ENCODE data around the gene LSS. TPM values are rescaled to one million over a fixed set of nuclear protein-coding genes. Genes with fewer than 3 reads are reported as not detected.

The LSS gene
- total RNA-seq, 1 experiment from 2014 or later: 45.7 TPM

DNA sequence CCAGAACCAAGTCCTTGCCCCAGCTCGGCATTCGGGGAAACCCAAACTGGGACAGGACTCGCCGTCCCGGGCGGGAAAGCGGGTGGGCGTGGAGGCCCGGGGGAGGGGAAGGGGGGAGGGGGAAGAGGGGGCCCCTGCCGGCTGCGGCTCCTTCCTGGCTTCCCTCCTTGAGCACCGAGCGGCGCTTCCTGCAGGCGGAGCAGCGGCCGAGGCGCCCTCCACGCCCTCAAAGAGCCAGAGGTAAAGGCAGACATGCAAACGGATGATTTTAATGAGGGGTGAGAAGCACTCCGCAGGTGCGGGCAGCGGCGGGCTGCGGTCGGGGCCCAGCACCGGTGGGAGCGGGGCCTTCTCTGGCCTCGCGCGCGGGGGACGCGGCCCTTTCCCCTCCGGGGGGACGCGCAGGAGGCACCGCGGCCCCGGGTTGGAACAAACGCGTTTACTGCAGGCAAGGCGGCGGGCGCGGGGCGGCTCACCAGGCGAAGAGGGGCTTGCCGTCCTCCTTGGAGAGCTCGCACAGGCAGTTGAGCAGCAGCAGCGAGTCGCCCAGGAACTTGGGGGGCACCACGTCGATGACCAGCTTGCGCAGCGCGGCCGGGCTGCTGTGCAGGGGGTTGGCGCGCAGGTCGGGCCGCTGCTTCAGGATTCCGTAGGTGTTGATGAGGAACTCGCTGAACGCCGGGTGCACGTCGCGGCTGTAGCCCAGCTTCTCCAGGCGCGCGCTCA, 67.5 kb downstream of the LSS start:
- intact Hi-C loops (cut with micrococcal nuclease): no loop called here
- no peaks in the 10 kb centered on the region for H3K4me1 ChIP-seq (ENCODE audit: insufficient read depth, low read length)
- H2AFZ ChIP-seq (ENCODE audit: low read length): no peak overlapping the region
- no peaks in the 10 kb centered on the region for H3K9me3 ChIP-seq (ENCODE audit: low read length)
- H3F3A ChIP-seq (ENCODE audit: low read length, unreplicated experiment): no peaks in the 10 kb centered on the region
- no peak overlapping the region for H3K27ac ChIP-seq (ENCODE audit: low read length)
- H3K36me3 ChIP-seq (ENCODE audit: low read depth, low read length): no peaks in the 10 kb centered on the region
- H3K79me2 ChIP-seq (ENCODE audit: low read length): no peaks in the 10 kb centered on the region
- DNase-seq (no peak), ATAC-seq (no peak)
- CTCF ChIA-PET: no interaction called here
- no peak overlapping the region for H3K9ac ChIP-seq (ENCODE audit: low read length)
- H3K4me3 ChIP-seq (ENCODE audit: low read length): no peak overlapping the region
- H3K9me2 ChIP-seq (replicated peaks; ENCODE audit: low read length): no peaks in the 10 kb centered on the region
- no peaks in the 10 kb centered on the region for H4K20me1 ChIP-seq (ENCODE audit: low read length)
- no TSS peak for BruUV-seq (replicated peaks)
- TF ChIP-seq EZH2phosphoT487 (IDR thresholded peaks at IDR 0.05; ENCODE audit: borderline replicate concordance, low read length): no peak
- TF ChIP-seq, protein P1, sequence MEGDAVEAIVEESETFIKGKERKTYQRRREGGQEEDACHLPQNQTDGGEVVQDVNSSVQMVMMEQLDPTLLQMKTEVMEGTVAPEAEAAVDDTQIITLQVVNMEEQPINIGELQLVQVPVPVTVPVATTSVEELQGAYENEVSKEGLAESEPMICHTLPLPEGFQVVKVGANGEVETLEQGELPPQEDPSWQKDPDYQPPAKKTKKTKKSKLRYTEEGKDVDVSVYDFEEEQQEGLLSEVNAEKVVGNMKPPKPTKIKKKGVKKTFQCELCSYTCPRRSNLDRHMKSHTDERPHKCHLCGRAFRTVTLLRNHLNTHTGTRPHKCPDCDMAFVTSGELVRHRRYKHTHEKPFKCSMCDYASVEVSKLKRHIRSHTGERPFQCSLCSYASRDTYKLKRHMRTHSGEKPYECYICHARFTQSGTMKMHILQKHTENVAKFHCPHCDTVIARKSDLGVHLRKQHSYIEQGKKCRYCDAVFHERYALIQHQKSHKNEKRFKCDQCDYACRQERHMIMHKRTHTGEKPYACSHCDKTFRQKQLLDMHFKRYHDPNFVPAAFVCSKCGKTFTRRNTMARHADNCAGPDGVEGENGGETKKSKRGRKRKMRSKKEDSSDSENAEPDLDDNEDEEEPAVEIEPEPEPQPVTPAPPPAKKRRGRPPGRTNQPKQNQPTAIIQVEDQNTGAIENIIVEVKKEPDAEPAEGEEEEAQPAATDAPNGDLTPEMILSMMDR (conservative IDR thresholded peaks at IDR 0.05; ENCODE audit: low read depth, low read length): no peak
- TF ChIP-seq EZH2 (IDR thresholded peaks at IDR 0.05; ENCODE audit: low read length, unreplicated experiment): no peak
- POLR2A ChIA-PET (ENCODE audit: unreplicated experiment): no interaction called here
- H3K4me2 ChIP-seq (ENCODE audit: low read length): no peak overlapping the region
- H3K27me3 ChIP-seq (ENCODE audit: low read length): no peaks in the 10 kb centered on the region

DNA sequence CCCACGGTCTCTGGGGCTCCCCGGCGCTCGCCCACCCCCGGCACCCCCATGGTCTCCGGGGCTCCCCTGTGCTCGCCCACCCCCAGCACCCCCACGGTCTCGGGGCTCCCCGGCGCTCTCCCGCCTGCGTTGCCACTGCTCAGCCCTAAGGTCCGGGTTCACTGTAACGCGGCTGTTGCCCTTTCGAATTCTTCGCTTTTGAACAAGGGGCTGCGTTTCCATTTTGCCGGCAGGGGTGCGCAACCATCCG, 68.0 kb downstream of the LSS start:
- TF ChIP-seq, protein P1 (conservative IDR thresholded peaks at IDR 0.05; ENCODE audit: low read depth, low read length): no peak
- TF ChIP-seq EZH2phosphoT487 (IDR thresholded peaks at IDR 0.05; ENCODE audit: borderline replicate concordance, low read length): no peak
- TF ChIP-seq EZH2 (IDR thresholded peaks at IDR 0.05; ENCODE audit: low read length, unreplicated experiment): no peak
- DNase-seq (no peak), ATAC-seq (no peak)
- no peaks in the 10 kb centered on the region for H3K27me3 ChIP-seq (ENCODE audit: low read length)
- POLR2A ChIA-PET (ENCODE audit: unreplicated experiment): no interaction called here
- no TSS peak for BruUV-seq (replicated peaks)
- H3K27ac ChIP-seq (ENCODE audit: low read length): no peak overlapping the region
- no peaks in the 10 kb centered on the region for H3K9me2 ChIP-seq (replicated peaks; ENCODE audit: low read length)
- H3K4me2 ChIP-seq (ENCODE audit: low read length): no peak overlapping the region
- no peaks in the 10 kb centered on the region for H4K20me1 ChIP-seq (ENCODE audit: low read length)
- no peak overlapping the region for H3K4me3 ChIP-seq (ENCODE audit: low read length)
- CTCF ChIA-PET: no interaction called here
- H3K9ac ChIP-seq (ENCODE audit: low read length): no peak overlapping the region
- no peaks in the 10 kb centered on the region for H3K36me3 ChIP-seq (ENCODE audit: low read depth, low read length)
- H3K79me2 ChIP-seq (ENCODE audit: low read length): no peaks in the 10 kb centered on the region
- intact Hi-C loops (cut with micrococcal nuclease): no loop called here
- H3F3A ChIP-seq (ENCODE audit: low read length, unreplicated experiment): no peaks in the 10 kb centered on the region
- no peaks in the 10 kb centered on the region for H3K9me3 ChIP-seq (ENCODE audit: low read length)
- no peaks in the 10 kb centered on the region for H3K4me1 ChIP-seq (ENCODE audit: insufficient read depth, low read length)
- no peak overlapping the region for H2AFZ ChIP-seq (ENCODE audit: low read length)

DNA sequence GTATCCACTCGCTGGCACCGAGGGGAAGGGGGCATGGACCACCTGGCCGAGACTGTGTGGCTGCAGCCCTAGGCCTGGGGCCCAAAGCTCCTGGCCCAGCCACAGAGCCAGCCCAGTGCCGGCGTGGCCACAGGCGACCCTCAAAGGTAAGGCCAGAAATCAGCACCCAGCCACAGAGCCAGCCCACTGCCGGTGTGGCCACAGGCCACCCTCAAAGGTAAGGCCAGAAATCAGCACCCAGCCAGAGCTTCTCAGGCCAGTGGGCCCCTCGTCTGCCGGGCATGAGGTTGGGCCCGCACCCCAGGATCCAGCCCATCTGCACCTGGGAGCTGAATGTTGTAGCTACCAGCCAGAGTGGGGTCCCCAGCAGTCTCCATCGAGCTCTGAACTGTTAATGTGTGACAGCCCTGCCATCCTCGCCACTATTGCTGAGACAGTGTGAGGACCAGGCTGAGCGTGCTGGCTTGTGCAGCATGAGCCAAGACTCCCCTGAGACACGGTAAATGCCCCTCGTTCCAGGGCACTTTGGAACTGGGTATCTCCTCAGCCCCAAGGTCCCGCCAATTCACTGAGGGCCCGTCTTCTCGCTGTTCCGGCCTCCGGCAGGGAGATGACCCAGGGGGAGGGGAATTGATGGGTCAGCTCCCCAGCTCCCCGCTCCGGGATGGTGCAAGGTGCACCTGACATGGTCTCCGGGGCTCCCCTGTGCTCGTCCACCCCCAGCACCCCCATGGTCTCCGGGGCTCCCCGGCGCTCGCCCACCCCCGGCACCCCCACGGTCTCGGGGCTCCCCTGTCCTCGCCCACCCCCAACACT, 68.5 kb downstream of the LSS start:
- no peak for ATAC-seq
- no TSS peak for BruUV-seq (replicated peaks)
- DNase-seq: no peak
- Histone ChIP-seq H3F3A (ENCODE audit: low read length, unreplicated experiment) (no peaks in the 10 kb centered on the region), H3K4me1 (ENCODE audit: insufficient read depth, low read length) (no peaks in the 10 kb centered on the region), H3K36me3 (ENCODE audit: low read depth, low read length) (no peaks in the 10 kb centered on the region), H3K9me3 (ENCODE audit: low read length) (no peaks in the 10 kb centered on the region), H2AFZ (ENCODE audit: low read length) (no peak overlapping the region), H3K4me2 (ENCODE audit: low read length) (no peak overlapping the region), H3K4me3 (ENCODE audit: low read length) (no peak overlapping the region), H4K20me1 (ENCODE audit: low read length) (no peaks in the 10 kb centered on the region), H3K27me3 (ENCODE audit: low read length) (no peaks in the 10 kb centered on the region), H3K27ac (ENCODE audit: low read length) (no peak overlapping the region), H3K9ac (ENCODE audit: low read length) (no peak overlapping the region), H3K79me2 (ENCODE audit: low read length) (no peaks in the 10 kb centered on the region), H3K9me2 (replicated peaks; ENCODE audit: low read length) (no peaks in the 10 kb centered on the region)
- TF ChIP-seq EZH2phosphoT487 (IDR thresholded peaks at IDR 0.05; ENCODE audit: borderline replicate concordance, low read length) (no peak), EZH2 (IDR thresholded peaks at IDR 0.05; ENCODE audit: low read length, unreplicated experiment) (no peak)
- TF ChIP-seq, protein P1 (conservative IDR thresholded peaks at IDR 0.05; ENCODE audit: low read depth, low read length): no peak
- intact Hi-C loops (cut with micrococcal nuclease): no loop called here
- ChIA-PET POLR2A (ENCODE audit: unreplicated experiment) (no interaction called here), CTCF (no interaction called here)
